ENCODE data around the gene ADAMTSL3.
"Not testable (repeated sequence)": the region's sequence is repeated elsewhere in the genome, so short reads cannot be mapped to it uniquely, and the experiment has no call there.

Gene ADAMTSL3

GRCh38 chr15:83993591-83993990 lies 339.7 kb downstream of the ADAMTSL3 start:
- DNase-seq, result no peak

DNA sequence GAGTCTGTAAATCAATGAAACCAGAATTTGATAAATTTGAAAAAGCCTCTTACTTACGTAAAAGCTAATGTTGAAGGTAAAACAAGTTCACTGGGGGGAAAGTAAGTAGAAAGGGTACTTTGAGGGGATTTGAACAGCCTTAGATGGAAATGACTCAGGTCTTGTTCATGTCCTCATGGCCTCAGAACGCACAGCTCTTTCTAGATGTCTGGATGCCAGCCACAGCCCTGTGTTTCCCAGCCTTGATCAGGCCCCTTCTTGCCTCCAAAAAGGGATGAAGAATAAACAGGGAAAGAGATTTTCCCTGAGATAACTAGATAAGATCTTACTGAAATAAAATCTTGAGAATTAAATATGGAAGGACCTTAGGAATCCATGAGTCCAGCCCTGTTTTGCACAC lies 344.6 kb downstream of the ADAMTSL3 start:
- DNase-seq, result no peak

DNA sequence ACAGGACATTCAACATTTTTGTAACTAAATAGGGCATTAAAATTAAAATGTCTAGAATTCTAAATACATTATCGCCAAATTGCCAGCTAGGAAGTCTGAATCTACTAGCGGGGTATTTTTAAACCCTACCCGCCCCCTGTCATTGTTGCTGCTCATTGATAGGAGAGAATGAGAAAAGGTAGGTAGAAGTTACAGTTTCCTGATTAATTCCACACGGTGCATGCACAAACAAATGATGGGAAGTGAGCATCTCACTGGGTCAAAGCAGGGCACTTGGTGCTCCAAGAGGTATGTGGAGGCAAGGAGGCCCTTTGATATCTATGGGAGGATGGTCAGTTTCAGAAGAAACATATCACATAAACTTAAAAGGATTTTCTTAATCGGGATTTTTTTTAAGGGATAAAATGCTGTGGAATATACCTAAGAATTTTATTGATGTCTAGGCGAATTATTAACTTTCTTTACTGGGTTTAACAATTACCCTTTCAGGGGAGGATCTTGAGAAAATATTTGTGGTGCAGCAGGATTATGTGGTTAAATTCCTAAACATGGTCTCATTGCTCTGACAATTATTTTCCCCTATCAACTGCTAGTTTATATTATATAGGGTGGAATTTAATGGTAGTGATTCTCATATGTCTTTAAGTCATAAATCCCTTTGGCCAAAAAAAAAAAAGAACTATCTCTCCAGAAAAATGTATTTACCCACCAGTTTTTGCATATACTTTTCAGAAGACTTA lies 345.6 kb downstream of the ADAMTSL3 start:
- no peak for DNase-seq

GRCh38 chr15:84001037-84001436 lies 347.1 kb downstream of the ADAMTSL3 start:
- no peak for DNase-seq

- no peak for DNase-seq
Measured at GRCh38 chr15:84001655-84002054, 347.7 kb downstream of the ADAMTSL3 start.

DNA sequence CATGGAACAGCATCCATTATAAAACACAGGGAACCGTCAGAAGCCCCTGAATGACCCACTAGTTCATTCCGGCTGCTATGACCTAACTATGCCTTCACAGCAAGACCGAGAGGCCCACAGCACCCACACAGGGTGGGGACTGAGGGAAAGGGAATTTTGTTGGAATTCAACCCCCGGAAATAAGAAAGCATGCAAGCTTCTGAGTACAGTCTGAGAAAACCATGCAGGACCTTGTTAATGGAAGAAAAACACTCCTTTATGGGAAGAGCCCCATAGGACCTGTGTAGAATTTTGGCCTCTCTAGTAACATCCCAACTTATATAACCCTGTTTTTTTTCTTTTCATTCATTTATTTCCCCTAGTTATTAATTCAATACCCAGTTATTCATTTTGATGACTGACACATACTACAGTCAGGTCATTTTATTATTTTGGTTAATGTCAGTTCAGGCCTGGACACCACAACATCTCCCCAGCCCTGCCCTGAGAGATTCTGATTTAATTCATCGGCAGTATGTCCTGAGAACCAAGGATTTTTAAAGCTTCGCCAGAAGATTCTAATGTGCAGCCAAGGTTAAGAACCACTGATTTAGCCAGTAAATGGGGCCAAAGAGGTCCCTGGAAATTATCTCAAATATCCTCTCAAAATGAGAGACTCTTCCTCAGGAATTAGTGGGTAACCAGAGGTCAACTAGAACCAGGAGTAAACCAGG lies 350.0 kb downstream of the ADAMTSL3 start:
- DNase-seq, result no peak

DNA sequence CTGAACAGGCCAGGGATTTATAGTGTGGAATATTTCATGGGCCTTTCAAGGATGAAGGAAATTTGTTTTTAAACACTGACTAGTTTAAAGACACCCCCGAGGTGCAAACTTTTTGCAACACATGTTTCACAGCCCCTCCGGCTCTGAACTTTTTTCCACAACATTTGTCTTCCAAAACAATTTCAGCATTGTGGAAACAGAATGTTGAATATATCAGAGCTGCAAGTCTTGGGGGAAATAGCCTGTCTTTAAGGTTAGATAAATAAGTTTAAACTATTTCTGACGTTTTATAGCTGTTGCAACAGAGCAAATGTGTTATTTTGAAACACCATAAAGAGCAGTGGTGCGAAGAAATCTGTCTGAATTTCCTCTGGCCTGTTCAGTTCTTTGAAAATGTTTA lies 352.5 kb downstream of the ADAMTSL3 start:
- DNase-seq, result no peak

- DNase-seq, result no peak
Measured at GRCh38 chr15:84009616-84010015, 355.7 kb downstream of the ADAMTSL3 start.

DNA sequence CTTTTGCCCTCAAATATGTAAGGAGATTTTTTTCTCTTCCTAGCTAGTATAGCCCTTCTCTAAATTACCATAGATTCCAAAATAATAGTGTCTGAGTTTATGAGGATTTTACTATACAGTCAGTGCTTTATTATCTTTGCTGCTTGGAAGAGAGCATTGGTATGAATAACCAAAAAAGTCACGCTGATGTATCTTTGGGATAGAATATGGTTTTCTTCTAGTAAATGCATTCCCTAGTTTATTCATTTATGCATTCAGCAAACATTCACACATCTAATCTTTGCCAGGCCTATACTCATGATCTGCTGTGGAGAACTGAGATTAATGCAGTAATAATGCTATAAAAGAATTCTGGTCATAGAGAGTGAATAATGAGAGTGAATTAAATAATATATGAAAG lies 356.3 kb downstream of the ADAMTSL3 start:
- no peak for DNase-seq

GRCh38 chr15:84016371-84016770 lies 362.4 kb downstream of the ADAMTSL3 start:
- no peak for DNase-seq

GRCh38 chr15:84022516-84022915 lies 368.6 kb downstream of the ADAMTSL3 start:
- DNase-seq, result no peak

DNA sequence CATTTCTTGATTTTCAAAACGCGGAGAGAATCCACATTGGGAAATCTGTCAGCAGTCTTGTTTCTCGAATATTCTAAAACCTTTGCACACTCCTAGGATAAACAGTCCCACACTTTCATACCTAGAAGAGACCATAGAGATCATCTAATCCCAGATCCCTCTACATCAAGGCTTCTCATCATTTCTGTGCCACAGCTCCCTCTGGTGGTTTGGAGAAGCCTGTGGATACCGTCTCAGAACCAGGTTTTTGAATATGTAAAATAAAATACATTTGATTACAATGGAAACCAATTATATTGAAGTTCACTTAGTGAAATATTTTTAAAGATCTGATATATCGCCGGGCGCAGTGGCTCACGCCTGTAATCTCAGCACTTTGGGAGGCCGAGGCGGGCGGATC lies 369.7 kb downstream of the ADAMTSL3 start:
- peak; percentile 11 for DNase-seq

GRCh38 chr15:84033793-84034553 lies 380.1 kb downstream of the ADAMTSL3 start:
- no peak for DNase-seq

DNA sequence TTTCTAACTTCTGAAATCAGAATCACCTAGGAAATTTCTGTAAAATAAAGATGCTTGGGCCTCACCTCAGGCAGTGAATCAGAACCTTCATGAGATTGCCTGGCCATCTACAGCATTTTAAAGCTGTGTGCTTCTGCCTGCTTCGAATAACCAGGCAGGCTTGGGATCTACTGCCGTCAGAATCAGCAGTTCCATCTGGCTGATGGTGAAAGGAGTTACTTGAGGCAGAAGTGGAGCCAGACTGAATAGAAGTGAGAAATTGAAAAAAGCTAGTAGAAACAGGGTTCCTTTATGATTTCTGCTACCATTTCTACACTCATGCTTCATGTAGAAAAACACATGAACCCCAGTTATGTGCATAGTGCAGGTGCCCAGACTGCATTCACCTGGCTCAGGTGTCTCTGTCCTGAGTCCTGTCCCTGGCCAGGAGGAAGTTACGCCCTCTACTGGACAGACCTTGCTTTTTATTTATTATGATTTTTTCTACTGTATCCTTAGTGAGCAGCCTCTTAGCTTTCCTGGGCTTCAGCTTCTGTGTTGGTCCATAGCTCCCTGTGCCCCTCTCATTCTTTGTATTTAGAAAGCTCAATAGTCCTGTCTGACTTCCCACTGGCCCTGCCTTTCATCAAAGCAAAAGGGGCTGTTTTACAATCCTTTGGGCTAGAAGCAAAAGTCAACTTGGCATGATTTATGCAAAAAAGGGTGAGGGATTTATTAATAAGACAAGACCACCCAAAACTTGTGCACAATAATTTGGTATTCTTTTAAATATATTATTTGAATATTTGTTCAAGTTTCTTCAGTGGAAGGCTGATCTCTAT lies 380.9 kb downstream of the ADAMTSL3 start:
- no peak for DNase-seq

GRCh38 chr15:84035399-84035766 lies 381.5 kb downstream of the ADAMTSL3 start:
- DNase-seq, result no peak

- DNase-seq, result no peak
Measured at GRCh38 chr15:84037301-84037700, 383.4 kb downstream of the ADAMTSL3 start.

GRCh38 chr15:84042434-84043056 lies 388.6 kb downstream of the ADAMTSL3 start:
- DNase-seq, result peak; percentile 7

DNA sequence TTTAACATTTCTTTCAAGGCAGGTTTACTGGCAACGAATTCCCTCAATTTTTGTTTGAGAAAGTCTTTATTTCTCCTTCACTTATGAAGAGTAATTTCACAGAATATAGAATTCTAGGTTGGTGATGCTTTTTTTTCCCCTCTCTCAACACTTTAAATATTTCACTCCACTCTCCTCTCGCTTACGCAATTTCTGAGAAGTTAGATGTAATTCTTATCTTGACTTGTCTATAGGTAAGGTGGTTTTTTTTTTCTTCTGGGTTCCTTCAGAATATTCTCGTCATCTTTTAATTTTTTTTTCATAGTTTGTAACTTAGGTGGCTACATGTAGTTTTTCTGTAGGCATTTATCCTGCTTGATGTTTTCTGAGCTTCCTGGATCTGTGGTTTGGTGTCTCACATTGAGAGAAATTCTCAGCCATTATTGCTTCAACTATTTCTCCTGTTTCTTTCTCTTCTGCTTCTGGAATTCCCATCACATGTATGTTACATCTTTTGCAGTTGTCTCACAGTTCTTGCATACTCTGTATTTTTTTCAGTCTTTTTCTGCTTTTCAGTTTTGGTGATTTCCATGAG lies 392.2 kb downstream of the ADAMTSL3 start:
- DNase-seq, result no peak

DNA sequence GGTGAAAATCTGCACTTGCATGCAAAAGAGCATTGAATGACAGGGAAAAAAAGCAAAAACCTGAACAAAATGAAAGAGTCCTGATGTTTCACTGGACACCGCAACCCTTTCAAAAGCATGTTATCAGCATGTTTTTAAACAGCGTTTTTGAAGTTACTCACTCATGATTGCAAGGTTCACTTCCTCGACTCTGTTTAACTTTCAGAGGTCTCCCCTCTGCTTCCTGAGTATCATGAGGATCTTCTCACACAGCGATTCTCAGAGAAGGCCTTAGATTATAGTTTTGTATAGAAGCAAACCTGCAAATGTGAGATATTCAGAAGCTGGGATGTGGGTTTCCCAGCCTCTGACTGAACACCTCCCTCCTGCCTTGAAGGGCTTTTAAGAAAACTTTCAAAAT lies 395.6 kb downstream of the ADAMTSL3 start:
- DNase-seq, result not testable (repeated sequence)

GRCh38 chr15:84050076-84050475 lies 396.2 kb downstream of the ADAMTSL3 start:
- DNase-seq, result no peak

DNA sequence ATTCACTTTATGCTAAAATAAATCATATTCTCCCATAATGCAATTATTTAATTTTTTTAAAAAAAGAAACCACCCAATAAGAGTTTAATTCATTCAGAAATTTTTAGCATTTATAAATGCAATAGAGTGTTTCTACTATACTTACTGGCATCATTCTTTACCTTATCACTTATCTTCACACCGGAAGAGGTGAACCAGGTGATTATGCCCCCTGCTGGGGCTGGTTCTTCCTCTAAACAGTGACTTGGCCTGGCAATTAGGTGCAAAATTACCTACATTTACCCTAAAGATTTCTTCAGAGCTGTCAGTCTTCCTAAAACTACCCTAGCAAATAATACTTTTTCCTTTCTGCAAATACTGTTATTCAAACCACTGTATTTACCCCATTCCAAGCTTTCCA lies 397.2 kb downstream of the ADAMTSL3 start:
- not testable (repeated sequence) for DNase-seq

DNA sequence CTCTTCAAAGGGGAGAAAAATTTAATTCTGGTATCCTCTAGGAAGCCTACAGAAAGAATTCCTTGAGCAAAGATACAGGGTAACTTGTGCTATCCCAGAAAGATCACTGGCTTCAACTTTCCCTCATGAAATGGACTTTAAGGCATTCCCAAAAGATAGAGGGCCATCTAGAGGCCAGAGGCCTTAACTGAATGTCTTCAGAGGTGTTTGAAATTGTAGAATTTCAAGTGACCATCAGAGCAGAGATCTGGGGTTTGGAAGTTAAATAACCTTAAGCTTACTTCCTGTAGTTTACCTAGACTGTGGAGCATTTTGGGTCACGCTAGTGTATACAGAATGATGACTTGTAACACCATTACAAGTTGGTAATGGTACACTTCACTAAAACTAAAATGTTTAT lies 400.6 kb downstream of the ADAMTSL3 start:
- not testable (repeated sequence) for DNase-seq
